HepG2 (cell line): ENCODE measurements around the gene PLEKHA5.

ENCODE experiments used
- CAMTA2 ChIP-seq: sonication (generic); formaldehyde crosslinking; IDR thresholded peaks from 2 replicates; pipeline ENCODE4 v1.4.0; 2020; ENCODE audit warnings: mild to moderate bottlenecking, missing genetic modification reagents, borderline replicate concordance
- CREM ChIP-seq, 2 experiments: sonication (generic) in 1 of 2; formaldehyde crosslinking in 1 of 2; IDR thresholded peaks; 2 replicates each; pipeline versions ENCODE4 v1.4.0 to v1.6.1; 2016 to 2020; ENCODE audit warnings: antibody characterized with exemption in 1 of 2, mild to moderate bottlenecking in 1 of 2, missing genetic modification reagents in 1 of 2
- FOXM1 ChIP-seq: sonication (generic); formaldehyde crosslinking; IDR thresholded peaks from 2 replicates; pipeline ENCODE4 v1.5.0; 2020; ENCODE audit warnings: missing genetic modification reagents
- HMG20B ChIP-seq: conservative IDR thresholded peaks from 2 replicates; pipeline ENCODE4 v1.6.1; 2016; ENCODE audit warnings: missing genetic modification reagents, missing compliant biosample characterization
- HNRNPK ChIP-seq: fragments of 200-400 bp; formaldehyde crosslinking; IDR thresholded peaks from 2 replicates; pipeline ENCODE4 v1.6.1; 2018; ENCODE audit warnings: low read length, low read depth, moderate library complexity, mild to moderate bottlenecking; ENCODE audit not compliant: poor library complexity, severe bottlenecking
- SIN3B ChIP-seq: fragments of 150-350 bp; IDR thresholded peaks from 2 replicates; pipeline ENCODE4 v1.6.1; 2014; ENCODE audit warnings: low read length
- ZBTB21 ChIP-seq: sonication (generic); formaldehyde crosslinking; IDR thresholded peaks from 2 replicates; pipeline ENCODE4 v1.4.0; 2020; ENCODE audit warnings: missing genetic modification reagents
- ZNF639 ChIP-seq: conservative IDR thresholded peaks from 2 replicates; pipeline ENCODE4 v1.6.1; 2018; ENCODE audit warnings: missing genetic modification reagents

GRCh38 chr12:19153396-19153795 is 23.9 kb downstream of the PLEKHA5 start:
- TF ChIP-seq CREM (IDR thresholded peaks at IDR 0.05): no peak
- no peak for TF ChIP-seq CREM (CRISPR knock-in tag; IDR thresholded peaks at IDR 0.05)
- no peak for TF ChIP-seq FOXM1 (CRISPR knock-in tag)
- TF ChIP-seq SIN3B: no peak
- TF ChIP-seq HNRNPK: no peak
- TF ChIP-seq CAMTA2 (CRISPR knock-in tag): no peak
- TF ChIP-seq HMG20B (CRISPR knock-in tag): no peak
- no peak for TF ChIP-seq ZNF639 (CRISPR knock-in tag)
- no peak for TF ChIP-seq ZBTB21 (CRISPR knock-in tag)
